HUES48 (cell line): ENCODE measurements around the gene MICU2.

Experiments
- H3K27ac ChIP-seq: one replicate; pipeline ENCODE4 v1.7.0; 2013; ENCODE audit warnings: low read depth, low read length, inconsistent platforms
- H3K27me3 ChIP-seq: 2 replicates; pipeline ENCODE4 v1.6.1; 2013; ENCODE audit warnings: mild to moderate bottlenecking, low read length; ENCODE audit not compliant: control insufficient read depth, insufficient read depth
- H3K36me3 ChIP-seq: 2 replicates; pipeline ENCODE4 v1.6.1; 2013; ENCODE audit warnings: low read length; ENCODE audit not compliant: control insufficient read depth, insufficient read depth
- H3K4me1 ChIP-seq: 2 replicates; pipeline ENCODE4 v1.6.1; 2013; ENCODE audit warnings: mild to moderate bottlenecking, low read length; ENCODE audit not compliant: control insufficient read depth, insufficient read depth
- H3K4me3 ChIP-seq: 2 replicates; pipeline ENCODE4 v1.5.1; 2013; ENCODE audit warnings: mild to moderate bottlenecking, low read depth, low read length
- H3K9ac ChIP-seq: 2 replicates; pipeline ENCODE4 v1.6.1; 2013; ENCODE audit warnings: mild to moderate bottlenecking, low read depth, low read length, moderate library complexity
- H3K9me3 ChIP-seq: 2 replicates; pipeline ENCODE4 v1.6.1; 2013; ENCODE audit warnings: low read length; ENCODE audit not compliant: control insufficient read depth, insufficient read depth

The MICU2 gene

DNA sequence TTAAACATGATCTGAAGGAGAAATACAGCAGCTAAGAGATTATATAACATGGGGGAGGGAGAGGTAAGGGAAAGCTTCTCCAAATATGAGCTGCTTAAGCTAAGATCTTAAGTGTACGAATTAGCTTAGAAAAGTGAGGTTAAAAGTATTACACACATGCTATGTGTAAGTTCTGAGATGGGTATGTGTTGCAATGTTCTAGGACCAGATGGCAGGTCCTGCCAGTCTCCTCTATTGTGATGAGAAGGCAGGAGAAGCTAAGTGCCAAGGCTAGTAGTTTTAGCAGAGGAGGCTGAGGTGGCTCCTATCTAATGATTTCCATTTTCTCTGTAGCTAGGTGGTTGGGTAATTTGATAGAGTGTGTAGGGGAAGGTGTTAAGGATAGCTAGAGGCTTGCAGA is 57.6 kb downstream of the MICU2 start:
- no peak overlapping the region for H3K4me3 ChIP-seq
- no peak overlapping the region for H3K27ac ChIP-seq
- H3K9ac ChIP-seq, result no peak overlapping the region
- no peaks in the 10 kb centered on the region for H3K27me3 ChIP-seq
- H3K9me3 ChIP-seq, result no peaks in the 10 kb centered on the region
- peaks cover 8% of the 10 kb centered on the region; the same call in 1 of the 2 replicates for H3K36me3 ChIP-seq
- peaks cover 11% of the 10 kb centered on the region; the same call in 1 of the 2 replicates for H3K4me1 ChIP-seq

DNA sequence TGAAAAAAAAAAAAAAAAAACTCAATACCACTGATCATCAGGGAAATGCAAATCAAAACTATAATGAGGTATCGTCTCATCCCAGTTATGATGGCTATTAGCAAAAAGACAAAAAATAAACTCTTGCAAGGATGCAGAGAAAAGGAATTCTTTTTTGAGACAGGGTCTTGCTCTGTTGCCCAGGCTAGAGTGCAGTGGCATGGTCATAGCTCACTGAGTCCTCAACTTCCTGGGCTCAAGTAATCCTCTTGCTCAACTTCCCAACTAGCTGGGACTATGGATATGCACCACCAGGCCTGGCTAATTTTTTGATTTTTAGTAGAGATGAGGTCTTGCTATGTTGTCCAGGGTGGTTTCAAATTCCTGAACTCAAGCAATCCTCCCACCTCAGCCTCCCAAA is 59.5 kb downstream of the MICU2 start:
- Histone ChIP-seq H3K27me3 (no peaks in the 10 kb centered on the region), H3K27ac (no peak overlapping the region), H3K4me3 (no peak overlapping the region), H3K4me1 (peaks cover 11% of the 10 kb centered on the region; the same call in 1 of the 2 replicates), H3K36me3 (peaks cover 8% of the 10 kb centered on the region; the same call in 1 of the 2 replicates), H3K9me3 (no peaks in the 10 kb centered on the region), H3K9ac (no peak overlapping the region)

DNA sequence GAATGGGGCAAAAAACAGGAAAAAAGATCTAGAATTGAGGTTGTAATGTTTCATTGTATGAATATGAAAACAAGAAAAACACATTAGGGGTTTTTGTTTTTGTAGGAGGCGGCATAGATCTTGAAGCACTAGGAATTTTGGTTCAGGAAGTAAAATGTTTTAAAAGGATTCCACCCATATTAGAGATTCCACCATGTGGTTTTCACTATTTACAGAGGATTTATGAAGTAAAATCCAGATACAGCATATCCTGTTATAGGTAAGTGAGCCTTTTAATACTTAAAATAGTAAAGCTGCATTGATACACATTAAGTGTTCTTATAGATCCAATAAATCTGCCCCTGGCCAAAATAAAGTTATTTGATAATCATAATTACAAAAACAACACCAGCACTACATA is 61.4 kb downstream of the MICU2 start:
- Histone ChIP-seq H3K36me3 (peaks cover 8% of the 10 kb centered on the region; the same call in 1 of the 2 replicates), H3K27me3 (no peaks in the 10 kb centered on the region), H3K4me1 (peaks cover 11% of the 10 kb centered on the region; the same call in 1 of the 2 replicates), H3K9me3 (no peaks in the 10 kb centered on the region), H3K9ac (no peak overlapping the region), H3K4me3 (no peak overlapping the region), H3K27ac (no peak overlapping the region)

DNA sequence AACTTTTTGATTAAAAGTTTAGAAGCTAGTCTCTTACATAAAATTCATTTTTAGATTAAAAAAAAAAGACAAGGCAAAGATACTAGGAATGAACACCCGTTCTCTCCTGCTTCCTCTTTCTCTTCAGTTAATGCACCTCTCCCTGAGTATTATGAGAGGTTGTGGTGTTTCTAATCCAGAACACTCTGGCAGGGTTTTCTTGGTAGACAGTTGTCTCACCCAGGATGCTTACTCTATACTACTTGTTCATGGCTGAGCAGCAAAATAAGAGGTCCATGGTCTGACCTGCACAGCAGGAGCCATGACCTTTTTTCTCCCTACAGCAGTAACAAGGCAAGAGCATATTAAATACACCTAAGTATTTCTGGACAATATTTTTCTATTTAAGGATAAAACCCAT is 62.0 kb downstream of the MICU2 start:
- Histone ChIP-seq H3K4me1 (peaks cover 11% of the 10 kb centered on the region; the same call in 1 of the 2 replicates), H3K4me3 (no peak overlapping the region), H3K36me3 (peaks cover 5% of the 10 kb centered on the region; the same call in 1 of the 2 replicates), H3K9me3 (no peaks in the 10 kb centered on the region), H3K9ac (no peak overlapping the region), H3K27ac (no peak overlapping the region), H3K27me3 (no peaks in the 10 kb centered on the region)

DNA sequence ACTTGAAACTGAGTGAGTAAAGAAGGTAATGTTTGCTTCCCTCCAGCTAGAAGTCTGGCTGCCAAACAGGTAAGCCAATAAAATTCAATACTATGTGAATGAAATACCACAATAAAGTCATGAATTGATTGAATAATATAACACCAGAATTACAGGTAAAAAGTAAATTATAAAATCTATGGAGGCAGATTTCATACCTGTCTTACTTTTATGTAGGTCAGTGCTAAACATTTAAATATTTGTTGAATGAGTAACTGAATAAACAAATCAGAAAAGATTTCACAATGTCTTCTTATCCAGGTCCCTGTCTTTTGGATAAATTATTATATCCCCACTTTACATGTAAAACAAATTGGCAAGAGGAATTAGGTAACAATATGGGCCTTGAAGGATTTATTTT is 62.7 kb downstream of the MICU2 start:
- Histone ChIP-seq H3K9ac (no peak overlapping the region), H3K36me3 (peaks cover 5% of the 10 kb centered on the region; the same call in 1 of the 2 replicates), H3K9me3 (no peaks in the 10 kb centered on the region), H3K4me3 (no peak overlapping the region), H3K27me3 (no peaks in the 10 kb centered on the region), H3K4me1 (peaks cover 11% of the 10 kb centered on the region; the same call in 1 of the 2 replicates), H3K27ac (no peak overlapping the region)

DNA sequence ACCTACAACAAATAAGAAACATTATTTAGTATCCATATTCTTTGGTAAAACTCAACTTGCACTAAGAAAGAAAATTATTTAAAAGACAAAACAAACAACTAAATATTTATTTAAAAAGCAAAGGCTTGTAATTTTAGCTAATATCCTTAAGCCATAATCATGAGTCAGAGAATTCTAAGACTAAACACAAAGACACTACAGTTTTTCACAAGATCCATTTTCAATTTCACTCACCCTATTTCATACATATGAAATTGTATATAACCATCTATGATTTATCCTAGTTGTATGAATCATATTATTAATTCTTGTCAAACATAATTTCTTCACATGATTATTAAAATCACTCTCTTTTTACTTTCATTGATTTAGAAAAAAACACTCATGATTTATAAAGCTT is 64.3 kb downstream of the MICU2 start:
- no peak overlapping the region for H3K27ac ChIP-seq
- H3K36me3 ChIP-seq, result peaks cover 3% of the 10 kb centered on the region; the same call in 1 of the 2 replicates
- peaks cover 11% of the 10 kb centered on the region; the same call in 1 of the 2 replicates for H3K4me1 ChIP-seq
- H3K9ac ChIP-seq, result no peak overlapping the region
- no peaks in the 10 kb centered on the region for H3K27me3 ChIP-seq
- H3K9me3 ChIP-seq, result no peaks in the 10 kb centered on the region
- no peak overlapping the region for H3K4me3 ChIP-seq

DNA sequence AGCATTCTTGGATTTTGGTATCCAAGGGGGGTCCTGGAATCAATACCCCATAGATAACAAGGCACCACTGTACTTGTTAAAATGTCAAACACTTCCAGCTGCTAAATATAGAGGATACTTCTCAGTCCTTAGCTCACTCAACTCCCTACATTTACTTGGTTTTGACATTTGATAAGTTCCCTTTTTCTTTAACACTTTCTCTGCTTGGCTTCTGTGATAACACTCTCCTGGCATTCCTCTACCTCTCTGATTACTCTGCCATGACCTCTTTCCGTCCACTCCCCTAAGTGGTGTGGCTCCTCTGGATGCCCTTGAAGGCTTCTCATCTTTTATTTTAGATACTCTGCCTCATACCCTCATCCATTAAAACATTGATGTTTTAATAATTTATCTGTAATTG is 65.2 kb downstream of the MICU2 start:
- peaks cover 8% of the 10 kb centered on the region; the same call in 1 of the 2 replicates for H3K4me1 ChIP-seq
- H3K27ac ChIP-seq, result no peak overlapping the region
- H3K27me3 ChIP-seq, result no peaks in the 10 kb centered on the region
- peaks cover 3% of the 10 kb centered on the region; the same call in 1 of the 2 replicates for H3K36me3 ChIP-seq
- H3K4me3 ChIP-seq, result no peak overlapping the region
- no peaks in the 10 kb centered on the region for H3K9me3 ChIP-seq
- H3K9ac ChIP-seq, result no peak overlapping the region

DNA sequence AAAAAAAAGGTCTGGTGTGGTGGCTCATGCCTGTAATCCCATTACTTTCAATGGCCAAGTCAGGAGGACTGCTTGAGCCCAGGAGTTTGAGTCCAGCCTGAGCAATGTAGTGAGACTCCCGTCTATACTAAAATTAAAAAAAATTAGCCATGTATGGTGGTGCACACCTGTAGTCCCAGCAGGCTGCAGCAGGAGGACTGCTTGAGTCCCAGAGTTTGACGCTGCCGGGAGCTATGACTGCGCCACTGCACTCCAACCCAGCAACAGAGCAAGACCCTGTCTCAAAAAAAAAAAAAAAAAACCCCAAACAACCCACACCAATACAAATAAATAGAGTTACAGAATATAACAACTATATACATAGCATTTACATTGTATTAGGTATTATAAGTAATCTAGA is 65.7 kb downstream of the MICU2 start:
- Histone ChIP-seq H3K4me1 (peaks cover 3% of the 10 kb centered on the region; the same call in 1 of the 2 replicates), H3K27ac (no peak overlapping the region), H3K9me3 (no peaks in the 10 kb centered on the region), H3K9ac (no peak overlapping the region), H3K27me3 (no peaks in the 10 kb centered on the region), H3K4me3 (no peak overlapping the region), H3K36me3 (peaks cover 3% of the 10 kb centered on the region; the same call in 1 of the 2 replicates)

DNA sequence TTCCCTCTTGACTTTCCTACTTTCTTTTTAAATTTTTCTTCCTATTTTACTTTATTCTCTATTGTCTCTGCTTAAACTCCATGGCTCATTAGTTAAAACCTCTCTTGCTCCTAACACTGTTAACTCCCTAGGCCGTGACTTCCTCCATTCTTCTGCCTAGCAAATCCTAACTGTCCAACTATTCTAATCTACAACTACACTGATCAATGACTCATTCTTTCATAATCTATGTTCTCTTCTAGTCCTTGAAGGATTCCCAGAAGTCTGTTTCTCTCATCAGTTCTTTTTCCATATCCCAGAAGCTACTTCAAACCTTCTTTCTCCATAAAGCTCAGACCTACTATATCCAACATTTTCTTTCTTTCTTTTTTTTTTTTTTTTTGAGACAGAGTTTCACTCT is 66.9 kb downstream of the MICU2 start:
- H3K36me3 ChIP-seq, result peaks cover 3% of the 10 kb centered on the region; the same call in 1 of the 2 replicates
- H3K9ac ChIP-seq, result no peak overlapping the region

DNA sequence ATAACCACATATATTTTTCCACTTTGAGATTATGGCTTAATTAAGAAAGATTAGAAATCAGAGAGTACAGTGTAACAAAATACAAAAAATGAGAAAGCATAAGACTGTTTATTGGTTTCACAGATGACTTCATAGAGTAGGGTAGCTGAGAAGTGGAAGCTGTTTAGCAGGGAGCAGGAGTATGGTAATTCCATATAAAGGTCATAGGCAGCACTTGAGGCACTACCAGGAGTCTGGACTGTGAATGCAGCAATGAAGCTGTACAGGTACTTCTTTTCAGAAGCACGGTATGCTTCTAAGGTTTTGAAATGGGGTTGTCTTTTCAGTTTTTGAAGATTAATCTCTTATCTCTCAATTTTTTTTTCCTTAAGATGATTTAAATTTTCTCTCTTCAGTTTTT is 69.2 kb downstream of the MICU2 start:
- Histone ChIP-seq H3K36me3 (peaks cover 3% of the 10 kb centered on the region; the same call in 1 of the 2 replicates), H3K4me1 (no peaks in the 10 kb centered on the region), H3K9me3 (no peaks in the 10 kb centered on the region), H3K27ac (no peak overlapping the region), H3K9ac (no peak overlapping the region), H3K27me3 (no peaks in the 10 kb centered on the region), H3K4me3 (no peak overlapping the region)

More for the DNA sequence above, 66.9 kb downstream of the MICU2 start:
- Histone ChIP-seq H3K9me3 (no peaks in the 10 kb centered on the region), H3K27ac (no peak overlapping the region), H3K27me3 (no peaks in the 10 kb centered on the region), H3K4me1 (no peaks in the 10 kb centered on the region), H3K4me3 (no peak overlapping the region)

DNA sequence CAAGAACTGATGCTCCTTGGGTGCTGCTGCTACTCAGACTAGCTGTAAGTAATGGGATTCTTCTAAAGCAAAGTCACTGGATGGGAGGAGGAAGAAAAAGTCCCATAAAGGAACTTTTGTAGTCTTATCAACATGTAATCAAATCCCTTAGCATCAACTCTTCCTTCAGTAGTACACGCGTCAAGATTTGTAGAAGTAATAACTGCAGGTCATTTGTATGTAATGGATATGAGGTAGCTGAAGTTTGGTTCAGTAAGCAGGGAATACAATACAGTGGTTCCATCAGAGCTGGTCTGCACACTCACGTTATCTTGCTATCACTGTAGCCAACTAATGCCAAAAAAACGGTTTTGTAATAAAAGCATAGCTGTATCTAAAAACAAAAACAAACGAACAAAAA is 72.5 kb downstream of the MICU2 start:
- no peak overlapping the region for H3K9ac ChIP-seq
- no peaks in the 10 kb centered on the region for H3K9me3 ChIP-seq
- no peak overlapping the region for H3K27ac ChIP-seq
- no peaks in the 10 kb centered on the region for H3K4me1 ChIP-seq
- H3K27me3 ChIP-seq, result no peaks in the 10 kb centered on the region
- no peaks in the 10 kb centered on the region for H3K36me3 ChIP-seq
- H3K4me3 ChIP-seq, result no peak overlapping the region
